ENCODE measurements around the gene SLC25A13. TPM values are rescaled to one million over a fixed set of nuclear protein-coding genes. Genes with fewer than 3 reads are reported as not detected.
"Not testable (repeated sequence)": the region's sequence is repeated elsewhere in the genome, so short reads cannot be mapped to it uniquely, and the experiment has no call there.

The SLC25A13 gene
- total and polyA plus RNA-seq, 2 of the 13 experiments (the other 11 are each of a cell fraction or from before 2014, with no cell fraction given), result 36.2 to 84.9 TPM

DNA sequence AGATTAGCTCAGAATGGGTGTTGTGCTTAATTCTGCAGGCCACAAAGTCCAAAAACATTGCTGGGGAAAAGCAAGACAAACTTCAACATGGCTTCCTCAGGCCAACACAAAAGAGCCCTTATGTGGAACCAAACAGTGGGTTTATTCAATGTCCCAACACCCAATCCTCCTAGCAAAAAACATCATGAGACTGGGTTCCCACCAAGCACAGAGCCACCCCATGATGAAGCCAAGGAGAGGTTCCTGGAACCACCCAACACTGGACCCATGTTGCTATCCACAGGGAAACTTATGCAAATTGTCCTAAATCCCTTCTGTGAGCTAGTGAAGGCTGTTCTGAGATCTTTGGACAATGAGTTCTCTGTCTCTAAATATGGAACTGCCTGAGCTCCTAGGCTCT lies 24.0 kb downstream of the SLC25A13 start (continued):
- TF ChIP-seq ARID2 (CRISPR knock-in tag; IDR thresholded peaks at IDR 0.05; ENCODE audit: borderline replicate concordance), result no peak
- no peak for TF ChIP-seq ZEB1 (IDR thresholded peaks at IDR 0.05; ENCODE audit: insufficient replicate concordance, low read depth)
- no peak for TF ChIP-seq CBFB (CRISPR knock-in tag; IDR thresholded peaks at IDR 0.05)
- TF ChIP-seq GATAD2A (CRISPR knock-in tag; IDR thresholded peaks at IDR 0.05), result no peak
- no peak for TF ChIP-seq ZNF496 (CRISPR knock-in tag; IDR thresholded peaks at IDR 0.05; ENCODE audit: insufficient replicate concordance)
- no peak for TF ChIP-seq MTA3 (CRISPR knock-in tag; IDR thresholded peaks at IDR 0.05)
- TF ChIP-seq, protein P1, sequence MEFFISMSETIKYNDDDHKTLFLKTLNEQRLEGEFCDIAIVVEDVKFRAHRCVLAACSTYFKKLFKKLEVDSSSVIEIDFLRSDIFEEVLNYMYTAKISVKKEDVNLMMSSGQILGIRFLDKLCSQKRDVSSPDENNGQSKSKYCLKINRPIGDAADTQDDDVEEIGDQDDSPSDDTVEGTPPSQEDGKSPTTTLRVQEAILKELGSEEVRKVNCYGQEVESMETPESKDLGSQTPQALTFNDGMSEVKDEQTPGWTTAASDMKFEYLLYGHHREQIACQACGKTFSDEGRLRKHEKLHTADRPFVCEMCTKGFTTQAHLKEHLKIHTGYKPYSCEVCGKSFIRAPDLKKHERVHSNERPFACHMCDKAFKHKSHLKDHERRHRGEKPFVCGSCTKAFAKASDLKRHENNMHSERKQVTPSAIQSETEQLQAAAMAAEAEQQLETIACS (CRISPR knock-in tag; IDR thresholded peaks at IDR 0.05), result no peak

DNA sequence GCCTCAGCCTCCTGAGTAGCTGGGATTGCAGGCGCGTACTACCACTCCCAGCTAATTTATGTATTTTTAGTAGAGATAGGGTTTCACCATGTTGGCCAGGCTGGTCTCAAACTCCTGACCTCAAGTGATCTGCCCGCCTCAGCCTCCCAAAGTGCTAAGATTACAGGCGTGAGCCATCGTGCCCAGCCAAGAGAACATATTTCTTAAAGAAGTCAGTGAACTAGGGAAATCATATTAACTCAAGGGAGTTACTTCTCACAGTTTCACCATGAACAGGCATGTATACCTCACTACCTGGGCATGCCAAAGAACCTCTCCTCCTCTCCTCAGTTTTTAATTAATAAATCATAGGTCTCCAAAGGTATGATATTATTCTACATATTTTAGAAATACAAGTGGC lies 24.5 kb downstream of the SLC25A13 start:
- peaks cover 64% of the 10 kb centered on the region for H3K79me2 ChIP-seq (ENCODE audit: insufficient read depth, low read length)

DNA sequence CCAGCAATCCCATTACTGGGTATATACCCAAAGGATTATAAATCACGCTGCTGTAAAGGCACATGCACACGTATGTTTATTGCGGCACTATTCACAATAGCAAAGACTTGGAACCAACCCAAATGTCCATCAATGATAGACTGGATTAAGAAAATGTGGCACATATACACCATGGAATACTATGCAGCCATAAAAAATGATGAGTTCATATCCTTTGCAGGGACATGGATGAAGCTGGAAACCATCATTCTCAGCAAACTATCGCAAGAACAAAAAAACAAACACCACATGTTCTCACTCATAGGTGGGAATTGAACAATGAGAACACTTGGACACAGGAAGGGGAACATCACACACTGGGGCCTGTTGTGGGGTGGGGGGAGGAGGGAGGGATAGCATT lies 28.0 kb downstream of the SLC25A13 start:
- BruUV-seq (replicated peaks); H3K27me3 ChIP-seq (ENCODE audit: control insufficient read depth in 1 of 2, insufficient read depth in 2 of 2, low read length in 2 of 2); CTCF ChIA-PET (ENCODE audit: low intra/inter-chr PET ratio, low total read pairs); H3K4me3 ChIP-seq (replicated peaks in 1 of 3; ENCODE audit: insufficient read depth in 1 of 3, low read depth in 2 of 3, low read length in 3 of 3); FAIRE-seq; intact Hi-C loops (cut with micrococcal nuclease; ENCODE audit: unreplicated experiment); in situ Hi-C loops (cut with HindIII; ENCODE audit: extremely low pct_ligation_motif_present, low pct_unique_long_range_greater_than_20kb); H4K20me1 ChIP-seq (ENCODE audit: insufficient read depth, low read length); DNase-seq (ENCODE audit: low spot score); H3K9me3 ChIP-seq (ENCODE audit: low read length); H3K27ac ChIP-seq (ENCODE audit: extremely low read length, insufficient read depth, low read length); H3K9ac ChIP-seq (ENCODE audit: insufficient read depth, low read depth, low read length); H2AFZ ChIP-seq (ENCODE audit: low read length); ATAC-seq; H3K4me2 ChIP-seq (ENCODE audit: low read depth, low read length): not testable (repeated sequence)
- Histone ChIP-seq H3K36me3 (replicated peaks in 1 of 2; ENCODE audit: control insufficient read depth in 1 of 2, insufficient read depth in 2 of 2, low read length in 2 of 2) (peaks cover 0 to 16% of the 10 kb centered on the region in 2 experiments; a peak in 2 of 5 replicates), H3K4me1 (ENCODE audit: insufficient read depth, low read length) (peaks cover 20% of the 10 kb centered on the region), H3K79me2 (ENCODE audit: insufficient read depth, low read length) (peaks cover 34% of the 10 kb centered on the region)
- WGBS (ENCODE audit: low lambda C conversion rate), result 88% methylated on average over 4 of the region's 4 CpGs
- POLR2A ChIA-PET, result interaction anchor here (0.7 kb wide), 1 partner anchor 93 kb away, joined by 3 read pairs; no protein-coding TSS in a partner anchor

More for the DNA sequence above, 24.5 kb downstream of the SLC25A13 start:
- H3K9me3 ChIP-seq (ENCODE audit: low read length); FAIRE-seq; POLR2A ChIA-PET; H2AFZ ChIP-seq (ENCODE audit: low read length); H4K20me1 ChIP-seq (ENCODE audit: insufficient read depth, low read length); in situ Hi-C loops (cut with HindIII; ENCODE audit: extremely low pct_ligation_motif_present, low pct_unique_long_range_greater_than_20kb); CTCF ChIA-PET (ENCODE audit: low intra/inter-chr PET ratio, low total read pairs); H3K9ac ChIP-seq (ENCODE audit: insufficient read depth, low read depth, low read length); H3K27me3 ChIP-seq (ENCODE audit: control insufficient read depth in 1 of 2, insufficient read depth in 2 of 2, low read length in 2 of 2); DNase-seq (ENCODE audit: low spot score); intact Hi-C loops (cut with micrococcal nuclease; ENCODE audit: unreplicated experiment); H3K4me3 ChIP-seq (replicated peaks in 1 of 3; ENCODE audit: insufficient read depth in 1 of 3, low read depth in 2 of 3, low read length in 3 of 3); BruUV-seq (replicated peaks): not testable (repeated sequence)
- WGBS (ENCODE audit: low lambda C conversion rate), result 96% methylated on average over 5 of the region's 5 CpGs
- peak overlapping the region; percentile 52; the same call in 1 of the 2 replicates for H3K4me2 ChIP-seq (ENCODE audit: low read depth, low read length)
- peak overlapping the region; percentile 71 for H3K27ac ChIP-seq (ENCODE audit: extremely low read length, insufficient read depth, low read length)
- peaks cover 56% of the 10 kb centered on the region for H3K4me1 ChIP-seq (ENCODE audit: insufficient read depth, low read length)
- peak; percentile 39 for ATAC-seq
- peaks cover 0 to 16% of the 10 kb centered on the region in 2 experiments; a peak in 2 of 5 replicates for H3K36me3 ChIP-seq (replicated peaks in 1 of 2; ENCODE audit: control insufficient read depth in 1 of 2, insufficient read depth in 2 of 2, low read length in 2 of 2)
